Hepatocyte (in vitro differentiated cells): ENCODE data around the gene RHCG.

Source experiments
- EZH2 ChIP-seq: fragments of 200-600 bp; sonication (generic); IDR thresholded peaks from 2 replicates; pipeline ENCODE4 v1.6.1; 2016; ENCODE audit warnings: antibody characterized with exemption, mild to moderate bottlenecking, borderline replicate concordance
- EZH2phosphoT487 ChIP-seq: fragments of 200-600 bp; sonication (generic); IDR thresholded peaks from one replicate; pipeline ENCODE4 v1.6.1; 2018; ENCODE audit warnings: antibody characterized with exemption, mild to moderate bottlenecking, low read depth, moderate library complexity; ENCODE audit not compliant: unreplicated experiment, severe bottlenecking

GRCh38 chr15:89423981-89424380, 72.4 kb downstream of the RHCG start:
- TF ChIP-seq EZH2phosphoT487 = no peak
- TF ChIP-seq EZH2 = no peak
